GM12891 (cell line): ENCODE results near the gene MC2R.
"Not testable (repeated sequence)": the region's sequence is repeated elsewhere in the genome, so short reads cannot be mapped to it uniquely, and the experiment has no call there.

Experiments used
- DNase-seq: peaks from one replicate; pipeline ENCODE4 v3.0.0; 2011; ENCODE audit warnings: low spot score; ENCODE audit not compliant: insufficient read length
- FAIRE-seq: peaks from 2 replicates; lab custom pipeline; 2011; peaks lifted over from hg19 to GRCh38; lab: Jason Lieb, UNC
- PAX5 ChIP-seq: IDR thresholded peaks from 2 replicates; pipeline ENCODE4 v1.6.1; 2011; ENCODE audit warnings: low read length, moderate library complexity, mild to moderate bottlenecking; ENCODE audit not compliant: insufficient read depth, severe bottlenecking
- POLR2A ChIP-seq: IDR thresholded peaks from 2 replicates; pipeline ENCODE4 v1.6.1; 2011; ENCODE audit warnings: low read depth, low read length, control low read depth
- POLR2AphosphoS5 ChIP-seq: IDR thresholded peaks from 2 replicates; pipeline ENCODE4 v1.6.1; 2011; ENCODE audit warnings: low read depth, low read length, control low read depth
- POU2F2 ChIP-seq: IDR thresholded peaks from 2 replicates; pipeline ENCODE4 v1.6.1; 2011; ENCODE audit warnings: low read depth, mild to moderate bottlenecking, control low read depth, low read length, moderate library complexity
- SPI1 ChIP-seq: IDR thresholded peaks from 2 replicates; pipeline ENCODE4 v1.6.1; 2011; ENCODE audit warnings: low read depth, low read length, control low read depth
- TAF1 ChIP-seq: IDR thresholded peaks from 2 replicates; pipeline ENCODE4 v1.6.1; 2011; ENCODE audit warnings: low read depth, low read length, control low read depth

The MC2R gene

GRCh38 chr18:13878857-13879256 lies 36.5 kb downstream of the MC2R start:
- no peak for DNase-seq
- TF ChIP-seq POU2F2 (no peak), POLR2A (no peak), POLR2AphosphoS5 (no peak), PAX5 (no peak), SPI1 (no peak), TAF1 (no peak)
- no peak for FAIRE-seq

- TF ChIP-seq PAX5 = no peak
- DNase-seq (no peak), FAIRE-seq (no peak)
Measured at GRCh38 chr18:13877157-13877556, 38.2 kb downstream of the MC2R start.

- no peak for TF ChIP-seq POLR2AphosphoS5
- TF ChIP-seq SPI1 = no peak
- no peak for TF ChIP-seq TAF1
- TF ChIP-seq PAX5 = no peak
- no peak for TF ChIP-seq POLR2A
- TF ChIP-seq POU2F2 = no peak
- no peak for DNase-seq
- FAIRE-seq = no peak
Measured at GRCh38 chr18:13874558-13874957, 40.8 kb downstream of the MC2R start.

- DNase-seq = no peak
- FAIRE-seq = no peak
- TF ChIP-seq POLR2AphosphoS5 (no peak), TAF1 (no peak), POLR2A (no peak)
Measured at GRCh38 chr18:13872932-13873331, 42.4 kb downstream of the MC2R start.

GRCh38 chr18:13872373-13872772 lies 43.0 kb downstream of the MC2R start:
- DNase-seq (no peak), FAIRE-seq (no peak)
- TF ChIP-seq SPI1 (no peak), POLR2AphosphoS5 (no peak), TAF1 (no peak), PAX5 (no peak), POU2F2 (no peak), POLR2A (no peak)

GRCh38 chr18:13871701-13872100 lies 43.6 kb downstream of the MC2R start:
- TF ChIP-seq POU2F2 (no peak), SPI1 (no peak), POLR2A (no peak), TAF1 (no peak), PAX5 (no peak), POLR2AphosphoS5 (no peak)
- FAIRE-seq (no peak), DNase-seq (no peak)

GRCh38 chr18:13868501-13869271 lies 46.6 kb downstream of the MC2R start:
- DNase-seq (no peak), FAIRE-seq (no peak)
- TF ChIP-seq POU2F2 = no peak
- no peak for TF ChIP-seq PAX5
- no peak for TF ChIP-seq SPI1
- TF ChIP-seq TAF1 = no peak
- no peak for TF ChIP-seq POLR2AphosphoS5
- no peak for TF ChIP-seq POLR2A

GRCh38 chr18:13862898-13863297 lies 52.4 kb downstream of the MC2R start:
- not testable (repeated sequence) for DNase-seq, FAIRE-seq

- TF ChIP-seq POLR2AphosphoS5 = no peak
- TF ChIP-seq POLR2A = no peak
- TF ChIP-seq POU2F2 = no peak
- TF ChIP-seq TAF1 = no peak
- TF ChIP-seq PAX5 = no peak
- TF ChIP-seq SPI1 = no peak
- DNase-seq = no peak
- FAIRE-seq = no peak
Measured at GRCh38 chr18:13849791-13850190, 65.5 kb downstream of the MC2R start.

- DNase-seq (no peak), FAIRE-seq (no peak)
- no peak for TF ChIP-seq SPI1
- TF ChIP-seq TAF1 = no peak
- TF ChIP-seq POLR2AphosphoS5 = no peak
- TF ChIP-seq POLR2A = no peak
- no peak for TF ChIP-seq POU2F2
- no peak for TF ChIP-seq PAX5
Measured at GRCh38 chr18:13836559-13836958, 78.8 kb downstream of the MC2R start.

- TF ChIP-seq POU2F2 (no peak), TAF1 (no peak), POLR2A (no peak), POLR2AphosphoS5 (no peak), PAX5 (no peak), SPI1 (no peak)
- no peak for FAIRE-seq
- no peak for DNase-seq
Measured at GRCh38 chr18:13835202-13835601, 80.1 kb downstream of the MC2R start.
